Mesendoderm (in vitro differentiated cells): Measurements from ENCODE around the gene PAPPA2.

ENCODE experiments used
- DNase-seq: peaks from one replicate; pipeline ENCODE4 v3.0.0; 2013
- H2AK5ac ChIP-seq: 2 replicates; pipeline ENCODE4 v1.6.1; 2013; ENCODE audit warnings: low read length, inconsistent platforms
- H2BK120ac ChIP-seq: 2 replicates; pipeline ENCODE4 v1.6.1; 2013; ENCODE audit warnings: low read depth, mild to moderate bottlenecking, low read length, moderate library complexity, mixed read lengths
- H2BK15ac ChIP-seq: replicated peaks from 2 replicates; pipeline ENCODE4 v1.6.1; 2013; ENCODE audit warnings: low read depth, mild to moderate bottlenecking, moderate library complexity
- H2BK5ac ChIP-seq: 2 replicates; pipeline ENCODE4 v1.6.1; 2013; ENCODE audit warnings: low read length, inconsistent platforms
- H3K18ac ChIP-seq: 2 replicates; pipeline ENCODE4 v1.6.1; 2013; ENCODE audit warnings: mild to moderate bottlenecking, low read length, mixed read lengths
- H3K23ac ChIP-seq: one replicate; pipeline ENCODE4 v1.6.1; 2013; ENCODE audit warnings: low read length
- H3K27ac ChIP-seq: 2 replicates; pipeline ENCODE4 v1.5.1; 2013; ENCODE audit warnings: low read depth, mild to moderate bottlenecking, inconsistent platforms, low read length, moderate library complexity
- H3K27me3 ChIP-seq: 2 replicates; pipeline ENCODE4 v1.6.1; 2013; ENCODE audit warnings: low read length, control low read depth, mild to moderate bottlenecking, inconsistent platforms; ENCODE audit not compliant: insufficient read depth, poor library complexity
- H3K36me3 ChIP-seq: 2 replicates; pipeline ENCODE4 v1.6.1; 2013; ENCODE audit warnings: low read length, inconsistent platforms; ENCODE audit not compliant: control insufficient read depth, insufficient read depth
- H3K4ac ChIP-seq: one replicate; pipeline ENCODE4 v1.6.1; 2013; ENCODE audit warnings: low read depth, mild to moderate bottlenecking, low read length, moderate library complexity
- H3K4me1 ChIP-seq: 2 replicates; pipeline ENCODE4 v1.6.1; 2013; ENCODE audit warnings: low read depth, low read length, inconsistent platforms; ENCODE audit not compliant: control insufficient read depth
- H3K4me2 ChIP-seq: 2 replicates; pipeline ENCODE4 v1.6.1; 2013; ENCODE audit warnings: low read length
- H3K4me3 ChIP-seq: 2 replicates; pipeline ENCODE4 v1.5.1; 2013; ENCODE audit warnings: mild to moderate bottlenecking, low read length
- H3K56ac ChIP-seq: one replicate; pipeline ENCODE4 v1.6.1; 2013; ENCODE audit warnings: low read length
- H3K79me1 ChIP-seq: 2 replicates; pipeline ENCODE4 v1.6.1; 2013; ENCODE audit warnings: low read length, inconsistent platforms
- H3K79me2 ChIP-seq: 2 replicates; pipeline ENCODE4 v1.6.1; 2013; ENCODE audit warnings: mild to moderate bottlenecking, low read length; ENCODE audit not compliant: control insufficient read depth, insufficient read depth
- H3K9ac ChIP-seq: 2 replicates; pipeline ENCODE4 v1.6.1; 2013; ENCODE audit warnings: low read length, inconsistent platforms
- H4K5ac ChIP-seq: one replicate; pipeline ENCODE4 v1.6.1; 2013; ENCODE audit warnings: low read length
- H4K8ac ChIP-seq: one replicate; pipeline ENCODE4 v1.6.1; 2013; ENCODE audit warnings: low read depth, mild to moderate bottlenecking, control low read depth, low read length, moderate library complexity
- WGBS: extraction: QIAGEN DNeasy Blood & Tissue Kit; methylation state at CpG from one replicate; pipeline ENCODE4 v1.1.7; 2013; ENCODE audit warnings: low lambda C conversion rate, missing lambda C conversion rate; ENCODE audit not compliant: insufficient coverage; ENCODE audit errors: extremely low coverage; 5-methylcytosine and 5-hydroxymethylcytosine counted together

PAPPA2 gene

DNA sequence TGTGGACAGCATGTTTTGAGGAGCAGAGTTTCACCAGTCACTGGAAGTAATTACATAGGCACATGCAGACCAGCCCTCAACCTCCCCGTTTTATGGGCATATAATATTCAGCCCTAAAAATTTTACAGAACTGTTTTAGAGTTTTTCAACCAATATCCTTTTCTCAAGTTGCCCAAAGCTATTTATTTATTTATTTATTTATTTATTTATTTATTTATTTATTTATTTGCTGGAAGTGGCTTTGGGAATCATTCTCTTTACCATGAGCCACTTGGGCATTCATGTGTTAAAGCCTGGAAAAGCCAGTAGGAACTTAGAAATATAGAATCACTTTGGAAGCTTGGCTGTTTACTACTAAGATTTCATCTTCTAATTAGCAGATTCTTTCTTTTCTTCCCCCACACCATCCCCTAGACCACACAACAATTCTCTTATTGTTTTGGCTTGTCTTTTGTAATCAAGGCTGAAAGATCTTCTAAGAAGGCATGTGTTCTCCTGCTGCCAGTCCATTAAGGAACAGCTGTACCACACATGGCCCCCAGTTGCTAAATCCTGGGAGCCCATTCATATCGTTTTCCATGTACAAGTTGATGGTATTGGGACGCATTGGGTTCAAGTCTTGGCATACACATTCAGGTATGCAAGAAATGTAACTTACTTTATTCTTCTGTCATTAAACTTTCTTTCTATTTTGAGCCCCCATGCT, 220.0 kb downstream of the PAPPA2 start:
- no peak for DNase-seq
- H3K4me1 ChIP-seq: no peaks in the 10 kb centered on the region
- H3K56ac ChIP-seq: no peak overlapping the region
- H3K36me3 ChIP-seq: no peaks in the 10 kb centered on the region
- WGBS: no CpG with 5 or more reads among the region's 3 CpGs
- H2AK5ac ChIP-seq: no peak overlapping the region
- no peak overlapping the region for H2BK5ac ChIP-seq
- no peak overlapping the region for H2BK120ac ChIP-seq
- no peak overlapping the region for H3K4me3 ChIP-seq
- no peak overlapping the region for H3K9ac ChIP-seq
- H3K4ac ChIP-seq: no peak overlapping the region
- H3K4me2 ChIP-seq: no peak overlapping the region
- no peak overlapping the region for H3K18ac ChIP-seq
- no peak overlapping the region for H2BK15ac ChIP-seq
- no peak overlapping the region for H4K8ac ChIP-seq
- no peaks in the 10 kb centered on the region for H3K79me2 ChIP-seq
- H3K27me3 ChIP-seq: no peaks in the 10 kb centered on the region
- H4K5ac ChIP-seq: no peak overlapping the region
- no peaks in the 10 kb centered on the region for H3K79me1 ChIP-seq
- no peak overlapping the region for H3K27ac ChIP-seq
- H3K23ac ChIP-seq: no peak overlapping the region

DNA sequence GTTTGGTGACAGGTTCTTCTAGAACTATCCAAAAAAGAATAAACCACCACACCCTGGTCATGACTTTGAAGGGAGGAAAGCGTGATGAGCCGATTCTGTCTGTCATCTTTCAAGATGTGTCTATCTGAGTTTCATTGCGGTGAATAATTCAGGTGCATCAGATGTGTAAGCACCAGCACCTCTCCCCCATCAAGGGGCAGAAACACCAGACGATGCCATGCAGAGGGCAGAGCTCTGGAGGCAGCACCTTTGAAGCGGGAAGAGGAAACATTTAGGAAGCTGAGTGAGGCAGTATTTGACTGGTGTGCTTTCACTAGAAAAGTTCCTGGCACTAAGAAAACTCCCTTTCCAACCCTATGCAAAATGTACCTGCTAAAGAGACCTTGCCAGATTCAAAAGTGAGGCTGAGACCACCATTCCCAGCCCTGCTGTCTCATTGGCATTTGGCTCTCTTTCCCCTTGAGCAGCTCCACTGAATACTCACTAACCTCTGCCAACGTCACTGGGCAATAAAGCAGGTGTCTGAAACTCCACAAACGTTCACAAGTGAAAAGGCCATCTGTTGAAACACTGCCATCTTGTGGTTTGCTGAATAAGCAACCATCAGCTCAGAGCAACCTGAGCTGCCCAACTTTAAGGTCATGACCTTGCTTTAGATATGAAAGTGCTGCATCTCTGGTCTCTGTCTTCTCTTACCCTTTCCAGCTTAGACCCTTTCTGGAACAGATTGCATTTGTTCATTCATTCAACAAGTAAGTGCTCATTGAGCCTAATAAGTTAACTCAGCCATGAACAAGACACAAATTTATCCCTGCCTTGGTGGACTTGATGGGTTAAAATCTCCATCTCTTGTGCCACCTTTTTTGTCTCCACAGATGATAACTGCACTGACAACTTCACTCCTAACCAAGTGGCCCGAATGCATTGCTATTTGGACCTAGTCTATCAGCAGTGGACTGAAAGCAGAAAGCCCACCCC, 228.6 kb downstream of the PAPPA2 start:
- WGBS: no CpG with 5 or more reads among the region's 8 CpGs
- Histone ChIP-seq H3K4me3 (no peak overlapping the region), H3K23ac (no peak overlapping the region), H3K27me3 (no peaks in the 10 kb centered on the region), H3K56ac (no peak overlapping the region), H3K27ac (no peak overlapping the region), H3K4ac (no peak overlapping the region), H3K36me3 (no peaks in the 10 kb centered on the region), H3K18ac (no peak overlapping the region), H3K79me2 (no peaks in the 10 kb centered on the region), H3K4me2 (no peak overlapping the region), H2BK15ac (no peak overlapping the region), H3K79me1 (no peaks in the 10 kb centered on the region), H4K5ac (no peak overlapping the region), H2BK5ac (no peak overlapping the region), H3K4me1 (no peaks in the 10 kb centered on the region), H2BK120ac (no peak overlapping the region), H3K9ac (no peak overlapping the region), H2AK5ac (no peak overlapping the region), H4K8ac (no peak overlapping the region)
- peak; percentile 78 for DNase-seq

DNA sequence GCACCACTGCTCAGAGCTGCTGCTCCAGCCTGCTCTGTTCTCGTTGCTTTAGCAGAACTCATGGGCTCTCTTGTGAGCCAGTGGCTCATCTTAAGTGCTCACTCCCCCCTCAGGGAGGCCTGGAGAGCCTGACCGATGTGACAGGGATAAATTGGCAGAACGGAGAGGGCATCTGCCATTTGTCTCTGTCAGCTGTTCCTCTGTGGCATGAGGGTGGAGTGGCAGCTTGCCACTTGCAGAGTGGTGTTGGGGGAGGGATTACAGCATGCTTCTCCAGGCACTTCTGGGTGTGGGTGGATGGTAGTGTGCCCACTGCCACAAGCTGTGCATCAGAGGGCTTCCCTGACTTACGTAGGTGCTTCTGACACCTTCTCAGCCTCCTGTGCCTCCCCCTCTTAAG, 229.5 kb downstream of the PAPPA2 start:
- H3K4ac ChIP-seq: no peak overlapping the region
- no peak overlapping the region for H2BK5ac ChIP-seq
- H3K79me2 ChIP-seq: no peaks in the 10 kb centered on the region
- no peak overlapping the region for H3K18ac ChIP-seq
- H3K23ac ChIP-seq: no peak overlapping the region
- no peaks in the 10 kb centered on the region for H3K36me3 ChIP-seq
- H4K8ac ChIP-seq: no peak overlapping the region
- no peaks in the 10 kb centered on the region for H3K4me1 ChIP-seq
- no peaks in the 10 kb centered on the region for H3K79me1 ChIP-seq
- no peak overlapping the region for H4K5ac ChIP-seq
- no peak for DNase-seq
- no peak overlapping the region for H3K56ac ChIP-seq
- no peak overlapping the region for H3K27ac ChIP-seq
- no peak overlapping the region for H2BK120ac ChIP-seq
- no peaks in the 10 kb centered on the region for H3K27me3 ChIP-seq
- no CpG with 5 or more reads among the region's 4 CpGs for WGBS
- no peak overlapping the region for H2AK5ac ChIP-seq
- no peak overlapping the region for H3K9ac ChIP-seq
- no peak overlapping the region for H2BK15ac ChIP-seq
- no peak overlapping the region for H3K4me3 ChIP-seq
- H3K4me2 ChIP-seq: no peak overlapping the region

DNA sequence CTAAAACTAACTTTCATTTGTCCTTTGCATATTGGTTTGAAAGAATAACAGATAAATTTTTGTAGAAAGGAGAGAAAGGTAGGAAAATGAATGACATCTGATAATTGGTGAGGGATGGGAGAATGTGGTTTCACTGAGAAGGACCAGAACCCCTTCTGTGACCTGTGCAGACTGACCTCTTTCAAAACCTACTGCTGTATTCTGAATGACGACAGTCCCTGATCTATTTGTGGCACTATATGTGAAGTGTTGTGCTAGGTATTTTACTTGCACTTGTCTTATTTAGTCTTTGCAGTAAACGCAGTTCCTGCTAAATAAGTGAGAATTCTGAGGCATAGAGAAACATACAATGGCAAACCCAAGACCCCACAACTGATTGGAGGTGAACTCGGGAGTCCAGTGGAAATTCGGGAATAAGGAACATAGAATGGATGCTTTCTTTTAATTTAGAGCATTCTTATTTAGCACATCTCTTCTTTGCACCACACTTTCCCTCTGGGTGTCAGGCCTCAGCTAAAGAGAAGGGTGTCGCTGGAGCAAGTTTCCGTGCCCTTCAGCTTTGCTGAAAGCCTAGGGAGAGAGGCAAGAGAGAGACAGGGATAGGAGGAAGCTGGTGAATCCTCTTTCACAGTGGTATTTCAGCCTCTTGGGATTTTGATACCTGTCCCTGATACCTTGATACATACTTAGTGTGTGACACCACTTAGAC, 230.2 kb downstream of the PAPPA2 start:
- H3K23ac ChIP-seq: no peak overlapping the region
- H3K27ac ChIP-seq: no peak overlapping the region
- H2BK120ac ChIP-seq: no peak overlapping the region
- H3K79me2 ChIP-seq: no peaks in the 10 kb centered on the region
- no peaks in the 10 kb centered on the region for H3K36me3 ChIP-seq
- H4K5ac ChIP-seq: no peak overlapping the region
- H2BK15ac ChIP-seq: no peak overlapping the region
- H2AK5ac ChIP-seq: no peak overlapping the region
- H2BK5ac ChIP-seq: no peak overlapping the region
- H3K79me1 ChIP-seq: no peaks in the 10 kb centered on the region
- no peak overlapping the region for H3K18ac ChIP-seq
- no peak overlapping the region for H3K4me2 ChIP-seq
- H3K4me1 ChIP-seq: no peaks in the 10 kb centered on the region
- no peak for DNase-seq
- no peak overlapping the region for H3K56ac ChIP-seq
- no peak overlapping the region for H3K4me3 ChIP-seq
- no peaks in the 10 kb centered on the region for H3K27me3 ChIP-seq
- H3K9ac ChIP-seq: no peak overlapping the region
- no CpG with 5 or more reads among the region's 6 CpGs for WGBS
- no peak overlapping the region for H3K4ac ChIP-seq
- H4K8ac ChIP-seq: no peak overlapping the region

DNA sequence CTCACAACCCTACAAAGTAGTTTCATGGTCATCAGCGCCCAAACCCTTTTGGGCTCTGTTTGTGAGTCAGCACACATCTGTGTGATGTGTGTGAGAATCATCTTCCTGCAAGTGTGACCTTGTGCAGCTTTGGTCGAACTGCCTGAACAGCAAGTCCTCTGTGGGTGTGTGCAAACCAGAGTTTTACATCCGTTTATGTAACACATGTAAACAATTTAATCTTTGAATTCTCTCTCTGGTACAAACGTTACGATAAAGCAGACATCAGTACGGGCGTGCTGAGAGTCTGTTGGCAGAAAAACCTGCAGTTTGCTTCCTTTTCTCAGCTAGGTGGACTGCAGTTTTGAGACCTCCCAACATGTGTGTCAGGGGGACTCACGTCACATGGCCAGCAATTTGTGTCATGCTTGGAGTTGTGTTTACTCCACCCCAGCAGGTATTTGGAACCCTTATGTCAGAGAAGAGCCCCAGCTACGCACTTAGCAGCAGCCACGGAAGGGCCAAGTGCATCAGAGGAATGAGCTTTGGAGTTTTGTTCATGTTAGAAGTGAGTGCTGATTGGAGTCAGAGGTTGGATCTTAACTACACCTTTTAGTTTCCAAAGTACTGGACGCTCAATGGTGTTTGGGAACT, 230.8 kb downstream of the PAPPA2 start:
- H3K79me2 ChIP-seq: no peaks in the 10 kb centered on the region
- H3K23ac ChIP-seq: no peak overlapping the region
- no CpG with 5 or more reads among the region's 11 CpGs for WGBS
- no peak overlapping the region for H3K4ac ChIP-seq
- H3K9ac ChIP-seq: no peak overlapping the region
- no peaks in the 10 kb centered on the region for H3K36me3 ChIP-seq
- H4K5ac ChIP-seq: no peak overlapping the region
- no peaks in the 10 kb centered on the region for H3K4me1 ChIP-seq
- no peak overlapping the region for H2AK5ac ChIP-seq
- no peak overlapping the region for H3K18ac ChIP-seq
- no peak overlapping the region for H3K4me3 ChIP-seq
- no peak overlapping the region for H2BK120ac ChIP-seq
- no peaks in the 10 kb centered on the region for H3K79me1 ChIP-seq
- no peaks in the 10 kb centered on the region for H3K27me3 ChIP-seq
- DNase-seq: no peak
- H3K4me2 ChIP-seq: no peak overlapping the region
- no peak overlapping the region for H2BK15ac ChIP-seq
- no peak overlapping the region for H4K8ac ChIP-seq
- no peak overlapping the region for H2BK5ac ChIP-seq
- H3K27ac ChIP-seq: no peak overlapping the region
- no peak overlapping the region for H3K56ac ChIP-seq
